Right cardiac atrium (tissue), 5 donors: ENCODE data around the gene TOP1. TPM values are rescaled to one million over a fixed set of nuclear protein-coding genes. Genes with fewer than 3 reads are reported as not detected.

Experiments
- ATAC-seq, 2 donors: fragments of 200-7000 bp; cut with Tn5 transposase; one replicate each; pipeline versions ENCODE4 v1.8.0 to v1.9.1; 2020; ENCODE audit warnings: moderate library complexity in 2 of 2, mild to moderate bottlenecking in 1 of 2
- DNase-seq, 3 donors: peaks; one replicate each; pipeline ENCODE4 v3.0.0-alpha.2; 2020
- H3K27ac ChIP-seq: one replicate; pipeline ENCODE4 v1.5.1; 2013; ENCODE audit warnings: mild to moderate bottlenecking, low read length, control low read depth, moderate library complexity
- H3K27me3 ChIP-seq: one replicate; pipeline ENCODE4 v1.6.1; 2013; ENCODE audit not compliant: control insufficient read depth, insufficient read depth
- H3K4me1 ChIP-seq: one replicate; pipeline ENCODE4 v1.6.1; 2013; ENCODE audit warnings: low read length; ENCODE audit not compliant: control insufficient read depth, insufficient read depth
- H3K4me3 ChIP-seq: one replicate; pipeline ENCODE4 v1.5.1; 2013; ENCODE audit warnings: low read length, control low read depth
- H3K9me3 ChIP-seq: one replicate; pipeline ENCODE4 v1.6.1; 2013; ENCODE audit warnings: low read length; ENCODE audit not compliant: control insufficient read depth
- WGBS: extraction: QIAGEN DNeasy Blood & Tissue Kit; methylation state at CpG from one replicate; pipeline ENCODE4 v1.1.7; 2013; 5-methylcytosine and 5-hydroxymethylcytosine counted together
- intact Hi-C, 4 donors: fragments of 100-400 bp; cut with DNase I; formaldehyde crosslinking; loops; one replicate each; pipeline versions ENCODE4 v1.11.0 to v1.14.0; 2022 to 2023
- polyA plus RNA-seq: library from polyadenylated mRNA; stranded (reverse); fragments of 200-250 nt; gene quantifications from one replicate; pipeline ENCODE4 v1.2.3, GENCODE V29; 2013
- total RNA-seq, 4 donors: library from RNA; stranded (reverse); fragmentation: NEBNext Ultra II Directional; extraction: Animal tissue kit (Norgen Biotek cat#: 25700); gene quantifications; one replicate each; pipeline ENCODE4 v1.2.1, GENCODE V29; 2021
- donor health status: healthy with polysubstance abuse.
- donor health status: DM: no; HTN: yes; CAD: no.
- donor health status: DM: no; HTN: no; CAD: no.
- donor health status: DM: no; HTN: yes; CAD: no; lungs with severe emphysema.
- donor health status: DM: yes; HTN: yes; CAD: no.

Gene TOP1
- total and polyA plus RNA-seq, 5 donors, result 16.7 to 30.7 (median 27.8) TPM

DNA sequence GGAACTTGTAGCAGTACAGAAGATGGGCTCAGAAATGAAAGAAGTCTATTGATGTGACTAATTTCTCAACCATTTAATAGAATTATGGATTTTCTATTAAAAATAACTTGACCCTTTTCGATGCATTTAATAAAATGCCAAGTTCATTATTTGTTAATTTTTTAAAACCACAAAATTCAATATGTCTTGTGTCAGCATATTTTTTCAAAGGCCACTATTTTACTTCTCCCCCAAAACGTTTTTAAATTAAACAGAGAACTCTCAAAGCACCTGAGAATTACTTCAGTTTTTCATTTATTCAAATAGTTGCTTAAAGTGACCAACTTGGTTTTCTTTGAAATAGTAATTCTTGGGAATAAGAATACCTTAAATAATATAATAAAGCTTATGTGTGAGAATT, 8.6 kb downstream of the TOP1 start:
- ATAC-seq (no peak), DNase-seq (no peak)
- intact Hi-C loops, result no loop called here
- no peaks in the 10 kb centered on the region for H3K27me3 ChIP-seq
- H3K27ac ChIP-seq, result no peak overlapping the region
- peaks cover 9% of the 10 kb centered on the region for H3K4me1 ChIP-seq
- no peak overlapping the region for H3K4me3 ChIP-seq
- no peaks in the 10 kb centered on the region for H3K9me3 ChIP-seq
- WGBS, result 67% methylated on average over 2 of the region's 2 CpGs

DNA sequence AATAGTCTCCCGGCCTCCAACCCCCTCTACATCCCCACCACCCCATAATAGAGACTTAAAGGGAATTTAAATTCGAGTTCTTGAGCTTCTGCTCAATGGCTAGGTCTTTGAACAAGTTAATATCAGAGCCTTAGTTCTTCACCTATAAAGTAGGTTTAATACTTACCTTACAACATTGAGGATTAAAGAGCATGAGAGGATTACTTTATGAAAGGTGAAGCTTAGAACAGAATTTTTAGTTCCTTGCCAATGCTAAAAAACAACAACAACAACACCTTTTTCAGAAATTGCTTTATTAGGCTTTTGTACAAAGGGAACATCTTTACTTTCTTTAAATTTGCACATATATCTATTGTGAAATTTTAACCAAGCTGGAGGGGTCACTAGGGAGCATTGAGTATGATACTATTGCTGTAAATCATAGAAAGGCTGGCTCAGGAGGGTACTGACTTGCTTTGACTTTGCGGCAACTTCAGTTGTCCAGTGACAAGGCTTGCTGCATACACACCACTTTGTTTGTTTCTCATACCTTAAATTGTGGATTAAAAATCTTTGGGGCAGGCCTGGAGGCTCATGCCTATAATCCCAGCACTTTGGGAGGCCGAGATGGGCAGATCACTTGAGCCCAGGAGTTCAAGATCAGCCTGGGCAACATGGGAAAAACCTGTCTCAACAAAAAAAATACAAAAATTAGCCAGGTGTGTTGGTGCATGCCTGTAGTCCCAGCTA, 9.7 kb downstream of the TOP1 start:
- no peak overlapping the region for H3K4me3 ChIP-seq
- intact Hi-C loops, result no loop called here
- WGBS, result 95% methylated on average over 4 of the region's 4 CpGs

DNA sequence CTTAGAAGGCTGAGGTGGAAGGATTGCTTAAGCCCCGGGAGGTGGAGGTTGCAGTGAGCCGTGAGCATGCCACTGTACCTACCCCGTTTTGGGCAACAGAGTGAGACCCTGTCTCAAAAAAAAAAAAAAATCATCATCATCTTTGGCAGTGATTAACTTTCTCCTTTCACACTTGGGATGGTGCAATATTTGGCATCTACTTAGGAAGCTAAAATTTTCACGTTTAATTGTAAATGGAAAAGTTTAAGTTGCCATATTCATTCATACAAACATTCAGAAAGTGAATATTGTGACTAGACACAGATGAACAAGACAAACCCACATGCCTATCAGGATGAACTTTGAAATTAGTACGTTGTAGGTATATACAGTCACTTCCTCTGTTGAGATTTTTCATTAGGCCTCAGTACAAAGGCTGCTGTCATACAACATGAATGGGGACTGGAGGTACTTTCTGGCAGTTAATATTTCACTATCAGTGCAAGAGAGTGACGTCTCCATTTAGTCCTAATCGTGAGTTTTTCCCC, 10.3 kb downstream of the TOP1 start:
- ATAC-seq (no peak), DNase-seq (no peak)
- Histone ChIP-seq H3K27ac (no peak overlapping the region), H3K27me3 (no peaks in the 10 kb centered on the region), H3K4me1 (peaks cover 9% of the 10 kb centered on the region), H3K4me3 (no peak overlapping the region), H3K9me3 (no peaks in the 10 kb centered on the region)
- WGBS, result 79% methylated on average over 7 of the region's 7 CpGs
- intact Hi-C loops, result no loop called here

More for the DNA sequence above, 9.7 kb downstream of the TOP1 start:
- Histone ChIP-seq H3K9me3 (no peaks in the 10 kb centered on the region), H3K27ac (no peak overlapping the region), H3K4me1 (peaks cover 9% of the 10 kb centered on the region), H3K27me3 (no peaks in the 10 kb centered on the region)
- ATAC-seq (no peak), DNase-seq (no peak)

DNA sequence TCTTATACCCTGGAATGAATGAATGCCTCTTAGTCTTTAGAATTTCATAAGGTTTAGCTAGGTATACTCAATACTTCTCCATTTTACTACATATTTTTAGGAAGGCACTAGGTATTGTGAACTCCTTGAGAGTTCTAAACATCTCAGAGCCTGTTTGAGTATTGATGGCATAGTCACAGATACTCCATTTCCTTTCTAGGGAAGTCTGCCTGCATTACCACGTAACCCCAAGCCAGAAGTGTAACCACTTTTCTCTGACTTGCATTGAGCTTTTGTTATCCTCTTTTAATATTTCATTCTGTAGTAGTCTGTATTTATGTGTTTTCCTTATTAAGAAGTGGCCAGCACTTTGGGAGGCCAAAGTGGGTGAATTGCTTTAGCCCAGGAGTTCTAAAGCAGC, 12.2 kb downstream of the TOP1 start:
- ATAC-seq (no peak), DNase-seq (no peak)
- H3K27me3 ChIP-seq, result no peaks in the 10 kb centered on the region
- H3K4me3 ChIP-seq, result no peak overlapping the region
- intact Hi-C loops, result no loop called here
- 67% methylated on average over 1 of the region's 1 CpG for WGBS
- no peaks in the 10 kb centered on the region for H3K9me3 ChIP-seq
- H3K27ac ChIP-seq, result no peak overlapping the region
- peaks cover 10% of the 10 kb centered on the region for H3K4me1 ChIP-seq

DNA sequence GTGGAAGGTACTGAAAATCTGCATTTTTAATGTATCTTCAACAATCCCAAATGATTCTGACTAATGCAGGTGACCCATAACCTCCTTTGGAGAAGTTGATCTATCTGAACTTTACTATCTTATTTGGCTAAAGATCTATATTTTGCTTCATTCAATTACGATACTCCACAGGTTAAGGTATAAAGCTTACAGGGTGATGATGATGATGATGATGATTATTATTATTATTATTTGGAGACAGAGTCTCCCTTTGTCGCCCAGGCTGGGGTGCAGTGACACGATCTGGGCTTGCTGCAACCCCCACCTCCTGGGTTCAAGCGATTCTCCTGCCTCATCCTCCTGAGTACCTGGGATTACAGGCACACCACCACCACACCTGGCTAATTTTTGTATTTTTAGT, 13.1 kb downstream of the TOP1 start:
- Histone ChIP-seq H3K9me3 (no peaks in the 10 kb centered on the region), H3K4me3 (no peak overlapping the region), H3K27ac (no peak overlapping the region), H3K4me1 (peaks cover 11% of the 10 kb centered on the region), H3K27me3 (no peaks in the 10 kb centered on the region)
- DNase-seq (no peak), ATAC-seq (no peak)
- intact Hi-C loops, result no loop called here
- 81% methylated on average over 4 of the region's 4 CpGs for WGBS

DNA sequence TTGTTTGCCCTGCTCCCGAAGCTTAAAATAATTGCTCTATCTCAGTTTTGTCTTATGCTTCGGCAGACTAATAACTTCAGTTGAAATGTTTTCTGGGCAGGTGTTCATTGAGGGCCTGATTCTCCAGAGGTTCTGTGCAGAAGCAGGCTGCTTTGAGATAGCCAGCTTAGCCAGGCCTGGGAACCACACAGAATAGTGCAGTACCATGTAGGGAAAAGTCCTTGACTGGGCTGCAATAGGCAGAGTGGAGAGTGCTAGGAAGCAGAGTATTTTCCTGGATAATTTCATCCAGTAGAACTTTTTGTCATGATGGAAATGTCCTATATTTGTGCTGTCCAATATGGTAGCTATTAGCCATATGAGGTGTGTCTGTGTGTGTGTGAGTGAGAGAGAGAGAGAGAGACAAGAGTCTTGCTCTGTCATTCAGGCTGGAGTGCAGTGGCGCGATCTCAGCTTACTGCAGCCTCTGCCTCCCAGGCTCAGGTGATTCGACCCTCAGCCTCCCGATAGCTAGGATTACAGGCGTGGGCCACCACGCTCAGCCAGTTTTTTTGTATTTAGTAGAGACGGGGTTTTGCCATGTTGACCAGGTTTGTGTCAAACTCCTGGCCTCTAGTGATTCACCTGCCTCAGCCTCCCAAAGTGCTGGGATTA, 15.9 kb downstream of the TOP1 start:
- no peak for DNase-seq
- no peaks in the 10 kb centered on the region for H3K27me3 ChIP-seq
- no peaks in the 10 kb centered on the region for H3K9me3 ChIP-seq
- peaks cover 11% of the 10 kb centered on the region for H3K4me1 ChIP-seq
- H3K4me3 ChIP-seq, result no peak overlapping the region
- peak overlapping the region; percentile 52 for H3K27ac ChIP-seq
- ATAC-seq, result peak in 1 of 2 donors; percentile 9
- 86% methylated on average over 9 of the region's 9 CpGs for WGBS
- intact Hi-C loops, result no loop called here

DNA sequence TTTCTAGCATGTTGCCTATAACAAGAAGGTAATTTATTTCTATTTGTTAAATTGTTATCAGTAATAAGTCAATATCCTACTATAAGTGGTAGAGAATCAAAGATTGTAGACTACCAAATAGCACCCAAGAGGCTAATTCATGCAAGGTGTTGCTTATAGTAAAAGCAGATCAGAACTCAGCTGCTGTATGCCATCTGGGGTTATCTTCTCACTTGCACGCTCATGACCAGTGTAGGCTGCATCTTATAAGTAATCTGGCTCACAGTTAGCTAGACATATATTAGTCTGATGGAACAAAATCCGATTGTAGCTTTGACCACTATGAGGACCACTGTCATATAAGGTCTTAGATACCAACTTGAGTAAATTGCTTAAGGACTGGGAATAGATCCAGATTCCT, 17.0 kb downstream of the TOP1 start:
- Histone ChIP-seq H3K9me3 (no peaks in the 10 kb centered on the region), H3K4me1 (peaks cover 11% of the 10 kb centered on the region), H3K27ac (no peak overlapping the region), H3K27me3 (no peaks in the 10 kb centered on the region), H3K4me3 (no peak overlapping the region)
- ATAC-seq (no peak), DNase-seq (no peak)
- WGBS, result 75% methylated on average over 2 of the region's 2 CpGs
- intact Hi-C loops, result no loop called here

DNA sequence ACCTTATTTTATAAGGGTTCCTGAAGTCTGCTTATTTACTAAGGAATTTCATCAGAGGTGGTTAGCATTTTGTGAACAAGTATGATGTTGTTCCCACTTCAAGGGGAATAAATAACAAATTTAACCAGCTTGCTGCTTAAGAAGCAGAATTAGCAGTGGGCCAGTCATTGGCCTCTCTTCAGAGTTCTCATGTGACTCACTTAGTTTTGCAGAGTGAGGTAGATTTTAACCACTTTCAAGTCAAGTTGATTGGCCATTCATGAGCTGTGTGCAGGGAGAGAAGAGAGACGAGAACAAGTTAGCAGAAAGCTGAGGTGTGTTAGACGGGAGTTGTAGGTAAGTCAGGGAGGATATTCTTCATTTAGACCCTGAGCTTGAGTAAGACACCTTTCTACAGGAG, 18.1 kb downstream of the TOP1 start:
- 64% methylated on average over 2 of the region's 2 CpGs for WGBS
- Histone ChIP-seq H3K27ac (no peak overlapping the region), H3K4me3 (no peak overlapping the region), H3K9me3 (no peaks in the 10 kb centered on the region), H3K27me3 (no peaks in the 10 kb centered on the region), H3K4me1 (peaks cover 14% of the 10 kb centered on the region)
- DNase-seq, result no peak
- ATAC-seq, result no peak
- intact Hi-C loops, result no loop called here

DNA sequence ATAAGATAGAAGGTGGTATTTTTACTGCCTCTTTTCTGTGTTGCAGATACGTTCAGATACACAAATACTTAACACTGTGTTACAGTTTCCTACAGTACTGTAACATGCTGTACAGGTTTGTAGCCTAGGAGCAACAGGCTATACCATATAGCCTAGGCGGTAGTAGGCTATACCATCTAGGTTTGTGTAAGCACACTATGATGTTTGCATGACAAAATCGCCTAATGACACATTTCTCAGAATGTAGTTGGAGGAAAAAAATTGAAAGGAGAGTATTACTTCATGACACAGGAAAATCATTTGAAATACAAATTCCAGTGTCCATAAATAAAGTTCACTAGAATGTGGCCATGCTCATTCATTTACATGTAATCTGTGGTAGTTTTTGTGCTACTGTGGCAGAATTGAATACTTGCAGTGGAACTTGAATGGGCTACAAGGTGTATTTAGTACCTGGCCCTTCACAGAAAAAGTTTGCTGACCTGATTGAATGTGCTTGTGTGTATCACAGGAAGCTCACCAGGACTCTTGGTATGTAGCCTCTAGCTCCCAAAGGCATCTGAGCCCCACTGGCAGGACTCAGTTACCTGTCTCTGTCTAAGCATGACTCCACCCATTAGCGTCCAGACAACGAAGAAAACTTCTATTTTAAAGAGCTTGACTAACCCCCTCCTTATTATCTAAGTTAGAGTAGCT, 18.8 kb downstream of the TOP1 start:
- intact Hi-C loops, result no loop called here
- ATAC-seq (peak in 1 of 2 donors; percentile 15), DNase-seq (no peak)
- H3K4me1 ChIP-seq, result peaks cover 14% of the 10 kb centered on the region
- H3K27me3 ChIP-seq, result no peaks in the 10 kb centered on the region
- no peaks in the 10 kb centered on the region for H3K9me3 ChIP-seq
- 47% methylated on average over 5 of the region's 5 CpGs for WGBS
- H3K4me3 ChIP-seq, result peak overlapping the region; percentile 53
- no peak overlapping the region for H3K27ac ChIP-seq

DNA sequence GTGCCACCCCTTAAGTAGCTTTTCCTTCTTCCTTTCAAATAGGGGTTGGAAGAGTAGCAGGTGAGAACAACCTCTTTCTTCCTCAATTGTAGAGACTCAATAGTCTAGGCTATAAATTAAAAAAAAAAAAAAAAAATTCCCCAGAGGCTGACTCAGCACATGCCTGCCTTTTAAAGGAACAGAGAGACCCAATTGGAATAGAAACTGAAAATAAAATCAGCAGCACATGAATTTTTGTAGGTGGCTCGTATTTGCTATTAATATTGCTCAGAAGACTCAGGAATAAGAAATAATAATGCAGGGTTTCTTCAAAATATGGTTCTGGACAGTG, 19.3 kb downstream of the TOP1 start:
- Histone ChIP-seq H3K4me3 (peak overlapping the region; percentile 53), H3K27ac (no peak overlapping the region), H3K27me3 (no peaks in the 10 kb centered on the region), H3K4me1 (peaks cover 14% of the 10 kb centered on the region), H3K9me3 (no peaks in the 10 kb centered on the region)
- intact Hi-C loops, result no loop called here
- DNase-seq, result no peak
- 13% methylated on average over 1 of the region's 1 CpG for WGBS
- ATAC-seq, result peak; percentile 52 to 62
